Upper lobe of left lung (tissue), 6 donors: ENCODE data around the gene CDR2L. TPM values are rescaled to one million over a fixed set of nuclear protein-coding genes. Genes with fewer than 3 reads are reported as not detected.

ENCODE experiments used
- ATAC-seq, 2 donors: fragments of 200-7000 bp; cut with Tn5 transposase; one replicate each; pipeline ENCODE4 v1.9.1; 2022; ENCODE audit warnings: mild to moderate bottlenecking in 2 of 2, moderate library complexity in 2 of 2; ENCODE audit not compliant: low FRiP score in 2 of 2
- DNase-seq, 2 donors: peaks; one replicate each; pipeline ENCODE4 v3.0.0-alpha.2; 2019 to 2020
- H3K27ac ChIP-seq, 4 donors: fragments of 200-600 bp; sonication (generic); one replicate each; pipeline ENCODE4 v1.5.1; 2016 to 2019
- H3K27me3 ChIP-seq, 4 donors: fragments of 200-600 bp; sonication (generic); one replicate each; pipeline ENCODE4 v1.5.1; 2017 to 2019
- H3K36me3 ChIP-seq, 4 donors: fragments of 200-600 bp; sonication (generic); one replicate each; pipeline ENCODE4 v1.5.1; 2016 to 2019
- H3K4me1 ChIP-seq, 4 donors: fragments of 200-600 bp; sonication (generic); one replicate each; pipeline ENCODE4 v1.5.1; 2018 to 2019
- H3K4me3 ChIP-seq, 4 donors: fragments of 200-600 bp; sonication (generic); one replicate each; pipeline ENCODE4 v1.5.1; 2017 to 2019; ENCODE audit warnings: mild to moderate bottlenecking in 2 of 4, moderate library complexity in 1 of 4
- H3K9me3 ChIP-seq, 4 donors: fragments of 200-600 bp; sonication (generic); one replicate each; pipeline ENCODE4 v1.5.1; 2018 to 2019
- EP300 ChIP-seq, 4 donors: sonication (generic); formaldehyde crosslinking; IDR thresholded peaks; one replicate each; pipeline ENCODE4 v1.5.1; 2017; ENCODE audit warnings: antibody characterized with exemption in 4 of 4, control low read depth in 2 of 4
- POLR2A ChIP-seq, 4 donors: fragments of 450-650 bp; IDR thresholded peaks; one replicate each; pipeline ENCODE4 v1.5.1; 2016 to 2017; ENCODE audit warnings: antibody characterized with exemption in 4 of 4, mild to moderate bottlenecking in 2 of 4
- POLR2AphosphoS5 ChIP-seq, 2 donors: sonication (generic); formaldehyde crosslinking; IDR thresholded peaks; one replicate each; pipeline ENCODE4 v1.5.1; 2017; ENCODE audit warnings: antibody characterized with exemption in 2 of 2
- WGBS, 2 donors: methylation state at CpG; one replicate each; pipeline ENCODE4 v1.1.5; 2017 to 2018; 5-methylcytosine and 5-hydroxymethylcytosine counted together
- total RNA-seq, 6 donors: library from RNA; depleted of rRNA in 4 of 6; stranded (reverse); fragments of >200 nt in 4 of 6; gene quantifications; one replicate each; pipeline versions ENCODE4 v1.1.0 to v1.2.1, GENCODE V29; 2016 to 2021
- TF ChIP-seq, protein P1 (sequence below), 6 experiments: fragments of 450-650 bp in 4 of 6; fragments of 200-600 bp in 2 of 6; sonication (generic) in 2 of 6; IDR thresholded peaks; one replicate each; pipeline ENCODE4 v1.5.1; 2016 to 2019; ENCODE audit warnings: antibody characterized with exemption in 6 of 6
- donor health status: DM: no; HTN: no; CAD: no; lungs with moderate emphysema.
- donor health status: DM: no; HTN: yes; CAD: no; lungs with severe emphysema.

The CDR2L gene
- total RNA-seq, 6 donors from 2014 or later: 15.6 to 48.8 (median 24.7) TPM

- ATAC-seq (no peak), DNase-seq (no peak)
- H3K4me3 ChIP-seq: no peak overlapping the region
- 55 to 63% methylated on average over 13 of the region's 13 CpGs for whole genome bisulfite sequencing, 2 donors
- H3K9me3 ChIP-seq: no peaks in the 10 kb centered on the region
- H3K27ac ChIP-seq: no peak overlapping the region
- H3K4me1 ChIP-seq: no peaks in the 10 kb centered on the region
- no peak for TF ChIP-seq POLR2A (IDR thresholded peaks at IDR 0.05)
- no peak for TF ChIP-seq EP300 (IDR thresholded peaks at IDR 0.05)
- TF ChIP-seq, protein P1, sequence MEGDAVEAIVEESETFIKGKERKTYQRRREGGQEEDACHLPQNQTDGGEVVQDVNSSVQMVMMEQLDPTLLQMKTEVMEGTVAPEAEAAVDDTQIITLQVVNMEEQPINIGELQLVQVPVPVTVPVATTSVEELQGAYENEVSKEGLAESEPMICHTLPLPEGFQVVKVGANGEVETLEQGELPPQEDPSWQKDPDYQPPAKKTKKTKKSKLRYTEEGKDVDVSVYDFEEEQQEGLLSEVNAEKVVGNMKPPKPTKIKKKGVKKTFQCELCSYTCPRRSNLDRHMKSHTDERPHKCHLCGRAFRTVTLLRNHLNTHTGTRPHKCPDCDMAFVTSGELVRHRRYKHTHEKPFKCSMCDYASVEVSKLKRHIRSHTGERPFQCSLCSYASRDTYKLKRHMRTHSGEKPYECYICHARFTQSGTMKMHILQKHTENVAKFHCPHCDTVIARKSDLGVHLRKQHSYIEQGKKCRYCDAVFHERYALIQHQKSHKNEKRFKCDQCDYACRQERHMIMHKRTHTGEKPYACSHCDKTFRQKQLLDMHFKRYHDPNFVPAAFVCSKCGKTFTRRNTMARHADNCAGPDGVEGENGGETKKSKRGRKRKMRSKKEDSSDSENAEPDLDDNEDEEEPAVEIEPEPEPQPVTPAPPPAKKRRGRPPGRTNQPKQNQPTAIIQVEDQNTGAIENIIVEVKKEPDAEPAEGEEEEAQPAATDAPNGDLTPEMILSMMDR (IDR thresholded peaks at IDR 0.05): no peak
- no peak for TF ChIP-seq POLR2AphosphoS5 (IDR thresholded peaks at IDR 0.05)
- H3K36me3 ChIP-seq: no peaks in the 10 kb centered on the region
- H3K27me3 ChIP-seq: no peaks in the 10 kb centered on the region
Observed at GRCh38 chr17:74943808-74944522, 43.5 kb upstream of the CDR2L start.

GRCh38 chr17:74945543-74945942 is 41.9 kb upstream of the CDR2L start:
- Histone ChIP-seq H3K9me3 (no peaks in the 10 kb centered on the region), H3K27me3 (no peaks in the 10 kb centered on the region)

GRCh38 chr17:74946641-74947040 is 40.8 kb upstream of the CDR2L start:
- Histone ChIP-seq H3K4me1 (no peaks in the 10 kb centered on the region), H3K9me3 (no peaks in the 10 kb centered on the region), H3K27me3 (no peaks in the 10 kb centered on the region), H3K27ac (no peak overlapping the region), H3K36me3 (peaks cover 0 to 7% (median 0%) of the 10 kb centered on the region in 4 donors), H3K4me3 (no peak overlapping the region)
- TF ChIP-seq POLR2AphosphoS5 (IDR thresholded peaks at IDR 0.05) (no peak), POLR2A (IDR thresholded peaks at IDR 0.05) (no peak), EP300 (IDR thresholded peaks at IDR 0.05) (no peak)
- TF ChIP-seq, protein P1 (IDR thresholded peaks at IDR 0.05): no peak
- WGBS, 2 donors: 88 to 90% methylated on average over 14 of the region's 14 CpGs
- ATAC-seq (no peak), DNase-seq (no peak)

More at GRCh38 chr17:74945543-74945942, 41.9 kb upstream of the CDR2L start:
- no peak overlapping the region for H3K27ac ChIP-seq
- H3K36me3 ChIP-seq: no peaks in the 10 kb centered on the region
- DNase-seq (no peak), ATAC-seq (no peak)
- no peak for TF ChIP-seq EP300 (IDR thresholded peaks at IDR 0.05)
- TF ChIP-seq, protein P1 (IDR thresholded peaks at IDR 0.05): no peak
- TF ChIP-seq POLR2A (IDR thresholded peaks at IDR 0.05): no peak
- no peak for TF ChIP-seq POLR2AphosphoS5 (IDR thresholded peaks at IDR 0.05)
- WGBS, 2 donors: 35 to 42% methylated on average over 6 of the region's 6 CpGs
- H3K4me1 ChIP-seq: no peaks in the 10 kb centered on the region
- no peak overlapping the region for H3K4me3 ChIP-seq

DNA sequence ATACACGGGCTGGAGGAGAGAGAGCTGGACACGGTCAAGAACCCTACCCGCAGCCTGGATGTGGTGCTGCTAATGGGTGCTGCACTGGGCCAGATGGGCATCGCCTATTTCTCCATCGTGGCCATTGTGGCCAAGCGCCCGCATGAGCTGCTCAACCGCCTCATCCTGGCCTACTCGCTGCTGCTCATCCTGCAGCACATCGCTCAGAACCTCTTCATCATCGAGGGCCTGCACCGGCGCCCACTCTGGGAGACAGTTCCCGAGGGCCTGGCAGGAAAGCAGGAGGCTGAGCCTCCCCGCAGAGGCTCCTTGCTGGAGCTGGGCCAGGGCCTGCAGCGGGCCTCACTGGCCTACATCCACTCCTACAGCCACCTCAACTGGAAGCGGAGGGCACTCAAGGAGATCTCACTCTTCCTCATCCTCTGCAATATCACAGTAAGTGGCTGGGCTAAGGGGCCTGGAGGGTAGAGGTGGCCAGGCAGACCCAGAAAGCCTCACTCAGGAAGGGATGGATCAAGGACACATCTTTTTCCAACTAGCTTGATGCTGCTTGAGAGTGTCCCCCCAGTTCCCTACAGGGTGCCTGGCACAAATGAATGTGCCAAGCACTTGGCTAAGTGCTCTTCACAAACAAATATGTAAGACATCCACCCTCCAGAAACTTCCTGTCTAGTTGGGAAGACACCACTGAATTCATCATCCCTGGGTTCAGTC is 40.2 kb upstream of the CDR2L start:
- Histone ChIP-seq H3K27ac (no peak overlapping the region), H3K36me3 (peaks cover 0 to 12% (median 0%) of the 10 kb centered on the region in 4 donors), H3K9me3 (no peaks in the 10 kb centered on the region), H3K27me3 (no peaks in the 10 kb centered on the region), H3K4me3 (no peak overlapping the region), H3K4me1 (no peaks in the 10 kb centered on the region)
- 90 to 97% methylated on average over 10 to 17 of the region's 17 CpGs for WGBS, 2 donors
- DNase-seq (no peak), ATAC-seq (no peak)
- TF ChIP-seq EP300 (IDR thresholded peaks at IDR 0.05) (no peak), POLR2AphosphoS5 (IDR thresholded peaks at IDR 0.05) (no peak), POLR2A (IDR thresholded peaks at IDR 0.05) (no peak)
- TF ChIP-seq, protein P1 (IDR thresholded peaks at IDR 0.05): no peak
